ENCODE data around the gene ATP10A.

Gene ATP10A

DNA sequence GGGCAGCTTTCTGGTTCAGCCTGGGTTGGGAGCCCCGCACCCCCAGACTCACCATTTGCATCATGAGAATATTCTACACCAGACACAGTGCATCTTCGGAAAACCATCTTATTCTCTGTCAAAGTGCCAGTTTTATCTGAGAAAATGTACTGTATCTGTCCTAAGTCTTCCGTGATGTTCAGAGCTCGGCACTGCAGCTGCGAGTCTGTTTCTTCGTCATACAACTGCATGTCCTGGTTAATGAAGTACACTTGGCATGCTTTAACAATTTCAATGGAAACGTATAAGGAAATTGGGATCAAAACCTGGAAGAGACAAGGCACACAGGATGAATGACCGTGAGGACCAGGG is 141.5 kb downstream of the ATP10A start:
- TF ChIP-seq, protein P1, sequence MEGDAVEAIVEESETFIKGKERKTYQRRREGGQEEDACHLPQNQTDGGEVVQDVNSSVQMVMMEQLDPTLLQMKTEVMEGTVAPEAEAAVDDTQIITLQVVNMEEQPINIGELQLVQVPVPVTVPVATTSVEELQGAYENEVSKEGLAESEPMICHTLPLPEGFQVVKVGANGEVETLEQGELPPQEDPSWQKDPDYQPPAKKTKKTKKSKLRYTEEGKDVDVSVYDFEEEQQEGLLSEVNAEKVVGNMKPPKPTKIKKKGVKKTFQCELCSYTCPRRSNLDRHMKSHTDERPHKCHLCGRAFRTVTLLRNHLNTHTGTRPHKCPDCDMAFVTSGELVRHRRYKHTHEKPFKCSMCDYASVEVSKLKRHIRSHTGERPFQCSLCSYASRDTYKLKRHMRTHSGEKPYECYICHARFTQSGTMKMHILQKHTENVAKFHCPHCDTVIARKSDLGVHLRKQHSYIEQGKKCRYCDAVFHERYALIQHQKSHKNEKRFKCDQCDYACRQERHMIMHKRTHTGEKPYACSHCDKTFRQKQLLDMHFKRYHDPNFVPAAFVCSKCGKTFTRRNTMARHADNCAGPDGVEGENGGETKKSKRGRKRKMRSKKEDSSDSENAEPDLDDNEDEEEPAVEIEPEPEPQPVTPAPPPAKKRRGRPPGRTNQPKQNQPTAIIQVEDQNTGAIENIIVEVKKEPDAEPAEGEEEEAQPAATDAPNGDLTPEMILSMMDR (IDR thresholded peaks at IDR 0.05; ENCODE audit: low read depth, low read length), result no peak

DNA sequence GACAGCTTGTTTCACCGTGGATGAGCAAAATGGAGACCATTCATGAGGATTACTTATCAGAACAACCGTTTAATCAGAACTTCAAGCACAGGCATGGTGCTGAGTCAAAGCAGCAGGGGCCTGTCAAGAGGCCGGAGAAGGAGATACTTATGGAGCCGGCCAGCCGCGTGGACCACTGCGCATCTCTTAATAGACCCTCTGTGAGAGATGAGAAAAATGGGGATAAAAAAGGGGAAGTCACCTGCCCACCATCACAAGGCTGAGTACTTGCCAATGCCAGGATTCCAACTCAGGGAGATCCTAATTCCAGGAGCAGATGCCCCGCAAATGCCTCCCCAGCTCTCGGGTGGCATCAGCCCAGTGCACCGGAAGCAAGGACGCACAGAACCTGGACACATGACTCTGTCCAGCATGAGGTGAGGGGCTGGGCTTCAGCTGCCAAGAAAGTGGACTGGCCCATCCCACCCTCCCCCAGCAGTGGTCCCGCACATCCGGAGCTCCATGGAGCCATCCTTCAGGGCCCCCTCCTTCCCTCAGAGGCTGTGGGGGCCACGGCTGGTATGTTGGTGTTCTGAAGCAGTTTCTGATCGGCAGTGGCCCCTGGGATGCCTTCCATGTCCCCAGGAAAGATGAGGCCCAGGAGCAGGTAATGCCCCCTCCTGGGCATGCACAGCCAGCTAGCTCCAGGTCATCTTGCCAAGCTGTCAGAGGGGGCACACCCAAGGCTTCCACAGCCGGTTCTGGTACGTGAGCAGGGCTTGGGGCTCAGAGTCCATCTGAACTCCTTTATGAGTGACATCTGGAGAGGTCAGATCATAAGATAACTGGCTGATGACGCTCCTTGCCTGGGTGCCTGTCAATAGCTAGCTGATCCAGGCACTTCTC is 143.8 kb downstream of the ATP10A start:
- DNase-seq (ENCODE audit: extremely low read depth, low read depth), result no peak
- TF ChIP-seq, protein P1 (IDR thresholded peaks at IDR 0.05; ENCODE audit: low read depth, low read length), result no peak

More for the DNA sequence above, 141.5 kb downstream of the ATP10A start:
- DNase-seq (ENCODE audit: extremely low read depth, low read depth), result no peak

DNA sequence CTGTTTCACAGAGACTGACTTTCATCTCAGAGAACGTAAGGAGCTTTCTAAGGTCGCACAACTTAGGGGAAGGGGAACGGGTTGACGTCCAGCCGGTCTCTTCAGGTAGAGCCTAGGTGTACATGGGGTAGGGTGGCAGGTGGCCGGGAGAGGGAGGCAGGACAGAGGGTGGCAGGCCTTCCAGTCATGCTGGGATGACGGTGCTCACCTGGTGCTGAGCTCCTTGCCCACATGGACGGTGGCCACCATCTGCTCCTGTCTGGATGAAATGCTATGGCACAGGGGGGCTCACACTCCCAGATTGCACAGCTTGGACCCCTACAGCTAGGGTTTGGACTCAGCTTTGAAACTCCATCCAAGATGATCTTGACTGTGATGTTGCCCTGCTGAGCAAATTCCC is 144.5 kb downstream of the ATP10A start:
- no peak for DNase-seq (ENCODE audit: extremely low read depth, low read depth)
- TF ChIP-seq, protein P1 (IDR thresholded peaks at IDR 0.05; ENCODE audit: low read depth, low read length), result no peak

DNA sequence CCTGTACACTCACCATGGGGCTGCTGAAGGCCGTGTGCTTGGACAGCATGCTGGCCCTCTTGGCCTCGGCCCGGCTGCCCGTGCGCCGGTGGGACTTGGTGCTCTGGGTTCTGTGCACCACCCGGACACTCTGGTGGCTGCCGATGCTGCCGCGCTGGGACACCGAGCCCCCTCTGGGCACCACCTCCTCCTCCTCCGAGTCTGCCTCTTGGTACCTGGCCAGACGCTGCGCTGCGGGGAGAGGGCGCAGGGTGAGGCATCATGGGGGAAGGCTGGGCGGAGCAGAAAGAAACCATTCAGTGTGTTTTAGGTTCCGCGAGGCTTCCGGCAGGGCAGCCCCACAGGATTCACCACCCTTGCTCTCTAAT is 145.0 kb downstream of the ATP10A start:
- TF ChIP-seq, protein P1 (IDR thresholded peaks at IDR 0.05; ENCODE audit: low read depth, low read length), result no peak
- no peak for DNase-seq (ENCODE audit: extremely low read depth, low read depth)

DNA sequence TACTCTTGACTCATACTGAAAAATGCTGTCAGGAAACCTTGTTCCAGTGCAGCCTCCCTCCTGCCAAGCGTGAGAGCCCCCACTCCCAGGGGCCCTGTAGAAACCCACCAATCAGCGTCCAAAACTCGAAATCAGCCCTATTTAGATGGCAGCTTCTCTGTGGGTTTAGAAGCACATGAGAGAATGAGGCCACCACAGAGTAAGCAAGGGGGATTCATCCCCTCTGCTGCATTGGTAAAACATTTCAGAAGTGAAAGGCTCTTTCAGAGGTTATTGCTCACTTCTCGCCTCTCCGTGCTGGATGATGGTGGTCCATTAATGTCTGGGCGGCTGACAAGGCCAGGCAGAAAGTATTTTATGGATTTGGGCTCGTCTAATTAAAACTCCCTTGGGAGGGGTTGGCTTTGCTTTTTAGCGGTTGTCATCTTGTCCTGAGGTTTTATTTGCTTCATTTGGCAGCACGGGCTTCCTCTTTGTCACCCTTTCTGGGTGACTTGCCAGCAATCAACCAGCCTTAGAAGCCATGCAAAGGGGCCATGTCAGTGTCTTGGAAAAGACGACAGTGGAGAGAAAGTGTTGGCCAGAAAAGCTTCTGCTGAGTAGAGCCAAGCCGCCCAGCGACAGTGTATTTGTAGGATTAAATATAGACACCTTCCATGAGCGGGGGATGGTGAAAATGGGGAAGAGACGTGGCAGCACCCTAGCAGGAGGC is 145.5 kb downstream of the ATP10A start:
- DNase-seq (ENCODE audit: extremely low read depth, low read depth), result no peak
- TF ChIP-seq, protein P1 (IDR thresholded peaks at IDR 0.05; ENCODE audit: low read depth, low read length), result no peak

DNA sequence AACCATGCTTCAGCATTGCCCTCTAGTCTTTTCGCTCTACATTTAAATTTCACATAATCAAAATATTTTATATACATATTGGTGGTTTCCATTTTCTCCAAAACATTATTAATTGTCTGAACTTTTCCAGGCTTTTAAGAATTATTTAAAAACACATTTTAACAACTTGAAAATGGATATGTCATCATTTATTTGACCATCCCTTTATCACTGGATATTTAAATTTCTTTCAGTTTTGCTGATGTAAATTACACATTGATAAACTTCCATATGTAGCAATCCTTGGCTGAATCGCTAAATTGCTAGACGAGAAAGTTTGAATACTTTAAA is 146.0 kb downstream of the ATP10A start:
- TF ChIP-seq, protein P1 (IDR thresholded peaks at IDR 0.05; ENCODE audit: low read depth, low read length), result no peak
- no peak for DNase-seq (ENCODE audit: extremely low read depth, low read depth)

DNA sequence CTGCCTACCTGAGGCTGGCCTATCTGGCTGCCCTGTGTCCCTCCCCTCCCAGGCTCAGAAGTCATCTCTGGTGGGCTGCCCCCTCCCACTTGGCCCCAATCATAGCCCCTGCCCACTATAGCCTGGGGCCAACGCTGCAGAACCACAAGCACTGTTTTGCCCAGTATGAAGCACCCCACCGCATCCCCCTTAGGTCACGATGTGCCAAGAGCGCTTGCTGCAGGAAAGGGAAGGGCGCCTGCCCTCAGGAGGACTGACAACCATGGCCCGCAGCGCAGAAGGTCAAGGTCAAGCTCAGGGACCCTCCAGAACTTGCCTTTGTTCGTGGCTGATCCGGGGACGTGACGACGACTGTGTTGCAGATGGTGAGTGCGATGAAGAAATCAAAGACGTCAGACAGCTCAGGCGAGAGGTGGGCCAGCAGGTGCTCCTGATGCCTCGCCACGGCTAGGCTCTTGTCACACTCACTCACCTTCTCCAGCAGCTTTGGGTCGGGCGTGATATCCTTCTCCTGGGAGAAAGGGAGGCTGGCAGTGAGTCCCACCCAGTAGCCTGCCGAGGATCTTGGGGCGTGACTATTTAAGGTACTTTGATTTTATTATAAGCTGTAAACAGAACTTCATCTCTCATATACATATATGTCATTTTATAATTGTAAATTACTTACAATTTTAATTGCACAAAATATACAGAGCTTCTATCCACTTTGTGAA is 146.6 kb downstream of the ATP10A start:
- TF ChIP-seq, protein P1 (IDR thresholded peaks at IDR 0.05; ENCODE audit: low read depth, low read length), result no peak
- no peak for DNase-seq (ENCODE audit: extremely low read depth, low read depth)
